22Rv1 (cell line): ENCODE data around the gene PRDM2.

Experiments
- CTCF ChIP-seq: fragments of 450-650 bp; IDR thresholded peaks from 2 replicates; pipeline ENCODE4 v1.5.1; 2017; ENCODE audit warnings: mild to moderate bottlenecking
- ZFX ChIP-seq: fragments of 450-650 bp; IDR thresholded peaks from 2 replicates; pipeline ENCODE4 v1.6.1; 2017; ENCODE audit warnings: antibody characterized with exemption, borderline replicate concordance

- TF ChIP-seq CTCF = no peak
- no peak for TF ChIP-seq ZFX
Measured at GRCh38 chr1:13806108-13806507, 106.1 kb downstream of the PRDM2 start.
